Hematopoietic multipotent progenitor cell treated with erythropoietin and hydrocortisone succinate and interleukin-3 and kit ligand, for 15 days (in vitro differentiated cells): Measurements from ENCODE around the gene ANKHD1.
"Not testable (repeated sequence)": the region's sequence is repeated elsewhere in the genome, so short reads cannot be mapped to it uniquely, and the experiment has no call there.

ENCODE experiments used
- DNase-seq: peaks from one replicate; pipeline ENCODE4 v3.0.0-alpha.2; 2015; ENCODE audit warnings: low spot score

The ANKHD1 gene

DNA sequence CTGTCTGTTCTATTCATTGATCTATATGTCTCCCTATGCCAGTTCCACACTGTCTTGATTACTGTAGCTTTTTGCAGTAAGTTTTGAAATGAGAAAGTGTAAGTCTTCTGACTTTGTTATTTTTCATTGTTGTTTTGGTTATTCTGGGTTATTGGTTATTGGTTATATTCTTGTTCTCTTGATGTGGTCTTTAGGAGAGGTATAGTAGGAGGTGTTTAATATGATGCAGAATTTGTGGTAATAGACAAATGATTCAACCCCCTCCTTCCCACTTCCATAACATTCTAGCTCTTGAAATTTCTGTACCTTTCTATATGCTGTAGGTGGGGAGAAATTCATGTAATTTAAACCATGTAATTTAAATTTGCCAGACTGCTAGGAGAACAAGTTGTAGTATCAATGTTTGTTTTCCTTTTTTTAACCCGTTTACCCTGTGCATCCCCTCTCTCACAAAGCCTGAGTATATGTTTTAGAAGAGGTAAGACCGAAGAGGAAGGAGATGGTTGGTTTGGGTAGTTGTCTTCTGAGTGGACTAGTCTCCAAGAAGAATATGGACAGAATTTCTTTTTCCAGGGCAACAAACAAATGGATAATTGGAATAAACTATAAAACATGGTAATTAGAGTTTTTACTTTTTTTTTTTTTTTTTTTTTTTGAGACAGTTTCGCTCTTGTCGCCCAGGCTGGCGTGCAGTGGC lies 19.2 kb downstream of the ANKHD1 start:
- no peak for DNase-seq

DNA sequence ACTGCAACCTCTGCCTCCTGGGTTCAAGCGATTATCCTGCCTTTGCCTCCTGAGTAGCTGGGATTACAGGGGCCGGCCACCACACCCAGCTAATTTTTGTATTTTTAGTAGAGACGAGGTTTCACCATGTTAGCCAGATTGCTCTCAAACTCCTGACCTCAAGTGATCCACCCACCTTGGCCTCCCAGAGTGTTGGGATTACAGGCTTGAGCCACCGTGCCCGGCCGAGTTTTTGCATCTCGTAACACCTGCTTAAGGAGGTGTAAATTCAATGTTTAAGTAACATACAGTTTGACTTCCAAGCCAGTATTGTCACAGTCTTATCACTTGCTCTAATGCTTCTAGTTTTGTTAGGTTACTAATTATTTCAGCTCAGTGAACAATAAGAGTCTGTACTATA lies 19.7 kb downstream of the ANKHD1 start:
- not testable (repeated sequence) for DNase-seq

DNA sequence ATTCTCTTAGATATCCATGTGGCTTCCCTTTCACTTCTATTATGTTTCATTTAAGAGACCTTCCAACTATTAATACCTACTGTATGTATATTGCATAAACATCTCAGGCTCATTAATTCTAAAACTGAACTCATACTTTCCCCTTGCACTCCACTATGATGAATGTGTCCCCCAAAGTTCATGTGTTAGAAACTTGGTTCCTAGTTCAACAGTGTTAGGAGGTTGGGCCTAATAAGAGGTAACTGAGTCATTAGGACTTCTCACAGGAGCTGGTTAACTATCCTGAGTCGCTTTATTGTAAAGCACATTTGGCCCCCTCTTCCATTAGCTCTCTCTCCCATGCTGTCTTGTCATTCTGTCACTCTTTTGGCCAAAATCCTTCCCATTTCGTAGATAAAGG lies 22.0 kb downstream of the ANKHD1 start:
- no peak for DNase-seq

DNA sequence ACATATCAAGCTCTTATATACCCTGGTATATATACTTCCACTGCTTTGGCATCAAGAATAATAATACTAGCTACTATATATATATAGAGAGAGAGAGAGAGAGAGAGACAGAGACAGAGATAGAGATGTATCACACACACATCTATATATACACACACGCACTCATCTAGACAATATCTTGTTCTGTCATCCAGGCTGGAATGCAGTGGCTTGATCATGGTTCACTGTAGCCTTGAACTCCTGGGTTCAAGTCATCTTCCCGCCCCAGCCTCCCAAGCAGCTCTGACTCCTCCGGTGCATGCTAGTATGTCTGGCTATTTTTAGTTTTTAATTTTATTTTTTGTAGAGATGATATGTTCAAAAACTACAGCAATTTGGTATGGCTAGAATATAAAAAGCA lies 22.5 kb downstream of the ANKHD1 start:
- DNase-seq = no peak

DNA sequence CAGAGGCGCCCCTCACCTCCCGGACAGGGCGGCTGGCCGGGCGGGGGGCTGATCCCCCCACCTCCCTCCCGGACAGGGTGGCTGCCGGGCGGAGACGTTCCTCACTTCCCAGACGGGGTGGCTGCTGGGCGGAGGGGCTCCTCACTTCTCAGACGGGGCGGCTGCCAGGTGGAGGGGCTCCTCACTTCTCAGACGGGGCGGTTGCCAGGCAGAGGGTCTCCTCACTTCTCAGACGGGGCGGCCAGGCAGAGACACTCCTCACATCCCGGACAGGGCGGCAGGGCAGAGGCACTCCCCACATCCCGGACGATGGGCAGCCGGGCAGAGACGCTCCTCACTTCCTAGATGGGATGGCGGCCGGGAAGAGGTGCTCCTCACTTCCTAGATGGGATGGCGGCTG lies 26.1 kb downstream of the ANKHD1 start:
- not testable (repeated sequence) for DNase-seq

DNA sequence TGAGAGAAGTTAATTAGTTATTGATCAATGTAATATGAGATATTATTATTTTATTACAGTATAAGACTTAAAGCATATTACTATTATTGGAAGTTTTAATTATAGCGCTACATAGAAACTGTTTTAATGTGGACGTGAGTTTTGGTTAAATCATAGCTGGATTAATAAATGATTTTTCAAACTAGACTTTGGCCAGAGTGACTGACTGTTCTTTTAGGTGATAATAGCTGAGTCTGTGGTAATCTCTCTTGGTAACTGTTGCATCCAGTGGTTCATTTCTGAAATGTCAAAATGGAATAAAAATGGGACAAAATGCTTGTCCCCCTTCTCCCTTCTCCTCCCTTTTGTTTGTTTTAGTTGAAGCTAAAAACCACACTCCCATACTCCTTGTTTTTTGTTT lies 28.1 kb downstream of the ANKHD1 start:
- DNase-seq = no peak

DNA sequence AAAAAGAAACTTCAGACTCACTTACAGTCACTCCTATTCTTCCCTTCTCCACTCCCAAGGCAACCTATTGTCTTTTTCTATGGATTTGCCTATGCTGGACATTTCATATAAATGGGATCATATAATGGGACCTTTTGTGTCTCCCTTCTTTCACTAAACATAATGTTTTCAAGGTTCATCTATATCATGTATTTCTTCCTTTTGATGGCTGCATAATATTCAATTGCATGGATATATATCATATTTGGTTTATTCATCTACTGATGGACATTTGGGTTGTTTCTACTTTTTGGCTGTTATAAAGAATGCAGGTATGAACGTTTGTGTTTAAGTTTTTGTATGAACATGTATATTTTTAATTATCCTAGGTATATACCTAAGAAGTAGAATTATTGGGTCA lies 30.6 kb downstream of the ANKHD1 start:
- no peak for DNase-seq

DNA sequence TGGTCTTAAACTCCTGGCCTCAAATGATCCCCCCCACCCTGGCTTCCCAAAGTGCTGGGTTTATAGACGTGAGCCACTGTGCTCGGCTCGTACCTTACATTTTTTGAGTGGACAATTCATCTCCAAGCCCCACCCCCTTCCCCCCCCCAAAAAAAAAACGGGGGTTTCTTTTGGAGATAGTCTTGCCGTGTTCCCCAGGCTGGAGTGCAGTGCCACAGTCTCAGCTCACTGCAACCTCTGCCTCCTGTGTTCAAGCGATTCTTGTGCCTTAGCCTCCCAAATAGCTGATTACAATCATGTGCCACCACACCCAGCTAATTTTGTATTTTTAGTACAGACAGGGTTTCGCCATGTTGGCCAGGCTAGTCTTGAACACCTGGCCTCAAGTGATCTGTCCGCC lies 31.3 kb downstream of the ANKHD1 start:
- DNase-seq = no peak

DNA sequence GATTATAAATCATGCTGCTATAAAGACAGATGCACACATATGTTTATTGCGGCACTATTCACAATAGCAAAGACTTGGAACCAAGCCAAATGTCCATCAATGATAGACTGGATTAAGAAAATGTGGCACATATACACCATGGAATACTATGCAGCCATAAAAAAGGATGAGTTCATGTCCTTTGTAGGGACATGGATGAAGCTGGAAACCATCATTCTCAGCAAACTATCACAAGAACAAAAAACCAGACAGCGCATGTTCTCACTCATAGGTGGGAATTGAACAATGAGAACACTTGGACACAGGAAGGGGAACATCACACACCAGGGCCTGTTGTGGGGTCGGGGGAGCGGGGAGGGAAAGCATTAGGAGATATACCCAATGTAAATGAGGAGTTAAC lies 55.7 kb downstream of the ANKHD1 start:
- not testable (repeated sequence) for DNase-seq

DNA sequence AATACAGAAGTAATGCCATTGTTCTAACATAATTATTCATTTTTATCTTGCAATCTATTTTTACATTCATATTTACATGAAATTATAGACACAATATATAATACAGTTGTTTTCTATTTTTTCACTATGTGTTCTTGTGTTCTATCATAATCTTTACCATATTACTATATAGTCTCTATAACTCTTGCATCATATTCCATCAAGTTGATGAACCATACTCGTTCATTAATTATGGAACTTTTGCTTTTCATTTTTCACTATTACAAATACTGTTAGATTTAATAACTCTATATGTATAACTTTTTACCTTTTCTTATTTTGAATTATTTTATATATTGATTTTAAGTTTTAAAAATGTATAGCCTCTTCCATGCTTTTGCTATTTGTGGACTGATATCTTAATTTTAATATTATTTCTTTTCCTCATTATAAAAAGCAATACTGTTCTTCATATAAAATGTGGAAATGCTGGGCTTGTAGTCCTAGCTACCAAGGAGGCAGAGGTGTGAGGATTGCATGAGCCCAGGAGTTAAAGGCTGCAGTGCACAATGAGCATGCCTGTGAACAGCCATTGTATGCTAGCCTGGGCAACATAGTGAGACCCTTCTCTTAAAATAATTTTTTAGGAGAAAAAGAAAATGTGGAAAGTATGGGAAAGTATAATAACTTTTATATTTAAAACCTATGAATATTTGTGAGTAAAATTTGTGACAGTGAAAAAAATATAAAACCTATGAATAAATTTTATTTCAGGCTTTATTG lies 65.5 kb downstream of the ANKHD1 start:
- DNase-seq = no peak

DNA sequence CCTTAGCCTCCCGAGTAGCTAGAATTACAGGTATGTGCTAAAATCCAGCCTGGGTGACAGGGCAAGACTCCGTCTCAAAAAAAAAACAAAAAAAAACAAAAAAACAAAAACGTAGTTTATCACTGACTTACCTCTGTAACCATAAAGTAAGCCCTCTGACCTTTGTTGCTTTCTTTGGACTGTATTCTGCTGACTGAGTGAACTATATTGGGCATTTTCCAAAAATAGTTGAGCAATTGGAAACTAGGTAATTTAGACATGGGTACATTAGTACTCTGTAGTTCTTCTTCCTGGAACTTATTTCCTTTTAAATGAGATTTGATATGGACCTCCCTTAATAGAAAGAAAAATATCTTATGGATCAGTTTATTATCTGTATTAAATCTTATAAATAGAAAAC lies 66.6 kb downstream of the ANKHD1 start:
- no peak for DNase-seq

DNA sequence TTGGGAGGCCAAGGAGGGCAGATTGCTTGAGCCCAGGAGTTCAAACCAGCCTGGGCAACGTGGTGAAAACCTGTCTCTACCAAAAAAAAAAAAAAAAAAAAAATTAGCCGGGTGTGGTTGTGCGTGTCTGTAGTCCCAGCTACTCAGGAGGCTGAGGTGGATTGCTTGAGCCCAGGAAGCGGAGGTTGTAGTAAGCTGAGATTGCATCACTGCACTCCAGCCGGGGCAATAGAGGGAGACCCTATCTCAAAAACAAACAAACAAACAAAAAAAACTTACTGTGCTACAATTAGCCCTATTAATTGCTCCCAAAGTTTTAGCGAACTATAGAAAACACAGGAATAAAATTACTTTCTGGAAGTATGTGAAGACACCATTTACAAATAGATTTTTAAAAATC lies 67.6 kb downstream of the ANKHD1 start:
- DNase-seq = no peak

DNA sequence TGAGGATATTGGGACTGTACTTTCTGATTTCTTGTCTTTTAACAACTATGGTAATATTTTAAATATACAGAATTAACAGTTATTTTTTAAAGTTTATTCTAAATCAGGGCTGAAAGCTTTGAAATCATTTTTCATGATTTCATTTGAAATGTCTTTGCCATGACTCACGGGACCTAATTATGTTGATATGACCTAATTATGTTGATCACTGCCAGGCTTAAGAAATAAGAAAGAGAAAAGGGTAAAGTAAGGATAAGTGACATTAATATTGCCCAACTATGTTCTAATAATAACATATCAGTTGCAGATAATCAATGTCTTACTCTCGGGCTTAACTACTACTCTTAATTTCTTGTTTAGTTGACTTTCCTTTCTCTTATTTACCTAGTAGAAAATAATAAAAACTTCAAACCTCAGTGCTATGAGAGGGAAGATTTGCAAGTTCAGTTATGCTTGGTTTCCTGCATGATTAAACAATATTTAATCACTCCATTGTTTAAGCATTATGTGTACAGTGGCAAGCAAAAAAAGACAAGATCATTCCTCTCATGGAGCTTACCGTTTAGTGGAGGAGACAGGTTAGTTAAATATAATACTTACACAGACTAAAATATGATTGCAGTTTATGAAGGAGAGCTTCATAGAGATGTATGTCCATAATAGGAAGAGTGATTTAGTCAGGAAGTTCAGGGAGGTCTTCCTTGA lies 78.8 kb downstream of the ANKHD1 start:
- DNase-seq = no peak

DNA sequence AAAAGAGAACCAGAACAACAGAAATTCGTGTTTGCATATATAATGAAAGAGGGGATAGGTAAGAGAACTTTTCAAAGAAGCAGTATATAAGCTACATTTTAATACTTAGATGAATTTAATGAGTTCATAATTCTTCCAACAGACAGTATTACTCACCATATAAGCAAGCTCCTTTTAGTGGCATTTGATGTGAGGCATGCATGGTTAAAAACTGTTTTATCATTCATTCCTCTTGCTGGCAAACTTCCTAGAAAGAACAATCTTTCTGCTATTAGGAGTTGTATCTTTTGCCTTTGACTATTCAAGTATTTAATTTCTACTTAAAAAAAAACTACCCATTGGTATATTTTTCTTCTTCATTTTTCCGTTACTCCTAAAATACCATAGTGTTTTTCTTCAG lies 80.1 kb downstream of the ANKHD1 start:
- no peak for DNase-seq

DNA sequence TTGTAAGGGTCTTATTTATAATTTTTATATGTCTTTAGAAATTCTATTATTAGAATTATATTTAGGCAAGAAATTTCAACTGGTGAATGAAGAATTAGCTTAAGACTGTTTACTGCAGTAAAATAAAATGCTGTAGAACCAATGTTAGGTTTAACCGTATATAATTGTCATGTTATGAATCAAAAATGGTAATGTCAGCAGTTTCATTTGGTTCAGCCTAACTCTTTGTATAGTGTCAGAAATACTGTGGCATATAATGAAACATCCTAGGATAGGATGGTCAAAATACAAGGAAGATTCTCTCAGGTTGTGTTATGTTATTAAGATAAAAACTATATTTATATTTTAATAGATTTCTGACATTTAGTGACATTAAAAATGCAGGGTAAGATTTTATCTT lies 81.4 kb downstream of the ANKHD1 start:
- DNase-seq = no peak

DNA sequence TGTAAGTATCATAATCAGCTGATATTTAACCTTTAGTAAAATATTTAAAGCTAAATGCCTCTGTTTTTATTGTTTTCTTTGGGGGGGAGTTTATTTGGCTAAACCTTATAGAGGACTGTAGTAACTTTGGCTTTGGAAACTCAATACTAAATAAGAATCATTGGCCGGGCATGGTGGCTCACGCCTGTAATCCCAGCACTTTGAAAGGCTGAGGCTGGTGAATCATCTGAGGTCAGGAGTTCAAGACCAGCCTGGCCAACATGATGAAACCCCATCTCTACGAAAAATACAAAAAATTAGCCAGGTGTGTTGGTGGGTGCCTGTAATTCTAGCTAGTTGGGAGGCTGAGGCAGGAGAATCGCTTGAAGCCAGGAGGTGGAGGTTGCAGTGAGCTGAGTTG lies 86.5 kb downstream of the ANKHD1 start:
- not testable (repeated sequence) for DNase-seq

DNA sequence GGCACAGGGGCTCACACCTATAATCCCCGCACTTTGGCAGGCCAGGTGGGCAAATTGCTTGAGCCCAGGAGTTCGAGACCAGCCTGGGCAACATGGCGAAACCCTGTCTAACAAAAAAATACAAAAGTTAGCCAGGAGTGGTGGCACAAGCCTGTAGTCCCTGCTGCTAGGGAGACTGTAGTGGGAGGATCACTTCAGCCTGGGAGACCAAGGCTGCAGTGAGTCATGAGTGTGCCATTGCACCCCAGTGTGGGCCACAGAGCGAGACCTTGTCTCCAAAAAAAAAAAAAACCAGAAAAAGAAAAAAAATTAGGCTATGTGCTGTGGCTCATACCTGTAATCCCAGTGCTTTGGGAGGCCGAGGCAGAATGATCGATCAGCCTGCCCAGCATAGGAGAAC lies 87.3 kb downstream of the ANKHD1 start:
- DNase-seq = no peak

DNA sequence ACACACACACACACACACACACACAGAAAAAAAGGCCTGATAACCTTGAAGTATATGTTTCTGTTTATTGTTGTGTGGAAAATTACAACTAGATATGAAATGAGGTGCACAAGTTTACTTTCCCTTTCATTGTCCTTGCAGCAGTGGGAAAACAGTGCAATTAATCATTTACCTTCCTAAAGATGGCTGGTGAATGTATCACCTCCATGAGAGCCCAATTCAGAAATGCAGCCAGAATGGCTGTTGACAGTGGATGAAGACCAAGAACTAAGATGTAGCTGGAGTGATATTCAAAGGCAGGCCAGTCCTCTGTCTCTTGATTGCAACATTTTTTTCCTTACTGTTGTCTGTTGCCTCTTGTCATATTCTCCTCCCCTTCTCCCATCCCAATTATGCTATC lies 96.3 kb downstream of the ANKHD1 start:
- DNase-seq = no peak

DNA sequence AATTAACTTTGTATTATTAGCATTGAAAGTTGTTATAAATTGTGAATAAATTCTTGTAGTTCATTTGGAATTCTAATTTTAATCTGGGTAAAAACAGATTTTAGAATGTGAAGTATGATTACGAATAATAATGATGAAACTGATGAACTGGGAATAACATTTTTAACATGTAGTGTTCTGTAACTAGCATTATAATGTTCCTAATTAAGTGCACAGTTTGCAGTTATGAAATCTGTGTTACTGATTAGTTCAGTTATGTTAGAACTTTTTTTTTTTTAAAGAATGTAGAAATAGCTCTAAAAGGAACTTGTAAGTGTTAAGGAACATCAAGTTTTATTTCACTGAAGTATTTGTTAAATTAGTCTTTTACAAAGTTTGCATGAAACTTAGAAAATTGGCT lies 97.0 kb downstream of the ANKHD1 start:
- no peak for DNase-seq

DNA sequence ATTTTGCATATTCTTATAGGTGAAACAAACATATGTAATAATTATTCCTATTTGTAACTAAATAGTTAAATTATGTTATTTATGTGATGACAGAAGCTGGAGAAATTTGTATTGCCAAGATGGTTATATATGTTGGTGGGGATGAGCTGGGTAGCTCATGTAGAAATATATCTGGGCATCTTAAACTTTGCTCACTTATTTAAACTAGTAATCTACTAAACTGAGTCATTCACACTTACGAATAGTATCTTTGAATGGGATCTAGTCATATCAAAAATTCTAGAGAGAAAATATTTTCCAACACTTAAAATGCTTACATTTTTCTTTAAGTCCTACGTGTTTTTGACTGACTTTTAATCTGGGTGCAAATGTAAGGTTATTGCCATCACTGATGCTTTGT lies 101.2 kb downstream of the ANKHD1 start:
- no peak for DNase-seq

DNA sequence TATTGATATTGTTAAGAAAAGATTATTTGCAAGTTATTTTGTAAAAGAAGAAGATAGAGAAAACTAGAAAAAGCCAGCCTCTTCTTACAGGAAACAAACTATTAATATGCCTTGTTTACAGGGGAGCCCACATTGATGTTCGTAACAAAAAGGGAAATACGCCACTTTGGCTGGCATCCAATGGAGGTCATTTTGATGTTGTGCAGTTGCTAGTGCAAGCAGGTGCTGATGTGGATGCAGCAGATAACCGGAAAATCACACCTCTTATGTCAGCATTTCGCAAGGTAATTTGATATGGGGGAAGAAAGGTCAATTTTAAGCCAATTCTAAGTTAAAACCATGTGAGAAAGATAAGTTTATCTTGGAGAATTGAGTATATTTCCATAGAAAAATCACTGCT lies 108.3 kb downstream of the ANKHD1 start:
- no peak for DNase-seq

DNA sequence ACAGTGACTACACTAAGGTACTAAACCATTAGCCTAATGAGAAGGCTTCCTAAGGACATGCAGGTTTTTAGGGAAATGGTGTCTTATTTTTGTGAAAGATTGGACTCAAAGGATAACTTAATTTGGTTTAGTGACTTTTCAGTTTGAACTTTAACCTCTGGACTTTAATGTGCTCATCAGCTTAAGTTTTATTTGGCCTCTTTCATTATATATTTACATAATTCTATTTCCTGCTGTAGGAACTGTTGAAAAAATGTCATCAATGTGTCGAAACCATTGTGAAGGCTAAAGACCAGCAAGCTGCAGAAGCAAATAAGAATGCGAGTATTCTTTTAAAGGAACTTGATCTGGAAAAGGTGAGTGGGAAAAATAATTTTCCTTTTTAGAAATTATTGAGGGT lies 111.5 kb downstream of the ANKHD1 start:
- DNase-seq = no peak

DNA sequence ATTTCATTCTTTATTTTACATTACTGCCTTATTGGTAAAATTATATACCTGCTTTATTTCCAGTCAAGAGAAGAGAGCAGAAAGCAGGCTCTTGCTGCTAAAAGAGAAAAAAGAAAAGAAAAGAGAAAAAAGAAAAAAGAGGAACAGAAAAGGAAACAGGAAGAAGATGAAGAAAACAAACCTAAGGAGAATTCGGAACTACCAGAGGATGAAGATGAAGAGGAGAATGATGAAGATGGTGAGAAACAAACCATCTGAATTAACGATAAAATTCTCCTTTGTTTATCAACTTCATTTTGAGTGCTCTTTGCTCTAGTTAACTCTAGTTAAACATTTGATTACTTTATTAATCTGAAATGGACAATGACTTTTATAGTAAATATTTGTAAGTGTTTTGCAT lies 122.4 kb downstream of the ANKHD1 start:
- DNase-seq = no peak
